GM23338 (cell line): ENCODE data around the gene VAV3.

Source experiments
- EZH2 ChIP-seq: fragments of 200-600 bp; sonication (generic); IDR thresholded peaks from one replicate; pipeline ENCODE4 v1.8.0; 2017; ENCODE audit warnings: antibody characterized with exemption, mild to moderate bottlenecking, low read depth; ENCODE audit not compliant: unreplicated experiment
- EZH2phosphoT487 ChIP-seq: fragments of 200-600 bp; sonication (generic); IDR thresholded peaks from one replicate; pipeline ENCODE4 v1.8.1; 2018; ENCODE audit warnings: antibody characterized with exemption; ENCODE audit not compliant: unreplicated experiment
- JUNB ChIP-seq: IDR thresholded peaks from one replicate; pipeline ENCODE4 v1.6.1; 2016; ENCODE audit warnings: antibody characterized with exemption; ENCODE audit not compliant: unreplicated experiment
- POLR2AphosphoS5 ChIP-seq: IDR thresholded peaks from 2 replicates; pipeline ENCODE4 v1.6.1; 2016; ENCODE audit warnings: antibody characterized with exemption, low read depth
- ZNF114 ChIP-seq: fragments of 250-450 bp; sonication (Bioruptor Pico); IDR thresholded peaks from 2 replicates; pipeline ENCODE4 v1.5.0; 2020; ENCODE audit warnings: mild to moderate bottlenecking, moderate library complexity
- TF ChIP-seq, protein P1 (sequence below), 2 experiments: fragments of 200-600 bp in 1 of 2; sonication (generic) in 1 of 2; conservative IDR thresholded peaks; 2 replicates each; pipeline versions ENCODE4 v1.5.1 to v1.6.1; 2016 to 2017; ENCODE audit warnings: antibody characterized with exemption in 2 of 2, low read depth in 2 of 2, mild to moderate bottlenecking in 2 of 2, moderate library complexity in 1 of 2
- TF ChIP-seq, protein P2 (sequence below): IDR thresholded peaks from one replicate; pipeline ENCODE4 v1.6.1; 2018; ENCODE audit warnings: antibody characterized with exemption; ENCODE audit not compliant: unreplicated experiment

DNA sequence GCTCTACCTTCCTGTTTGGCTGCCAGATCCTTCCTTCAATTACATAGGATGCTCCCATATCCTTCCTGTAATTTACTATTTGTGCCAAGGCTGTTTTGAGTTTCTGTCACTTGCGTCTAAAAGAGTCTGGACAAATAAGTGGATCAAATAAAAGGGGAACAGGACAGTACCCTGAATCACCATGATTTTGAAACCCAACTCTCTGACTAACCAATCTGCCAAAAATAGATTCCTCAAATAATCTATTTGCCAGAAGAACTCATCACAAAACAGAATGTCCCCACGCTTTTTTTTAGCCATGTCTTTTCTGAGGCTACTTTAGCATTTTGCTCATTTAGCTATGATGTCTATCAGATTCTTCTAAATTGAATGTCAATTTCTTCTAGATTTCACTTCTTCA, 431.5 kb downstream of the VAV3 start:
- TF ChIP-seq, protein P1, sequence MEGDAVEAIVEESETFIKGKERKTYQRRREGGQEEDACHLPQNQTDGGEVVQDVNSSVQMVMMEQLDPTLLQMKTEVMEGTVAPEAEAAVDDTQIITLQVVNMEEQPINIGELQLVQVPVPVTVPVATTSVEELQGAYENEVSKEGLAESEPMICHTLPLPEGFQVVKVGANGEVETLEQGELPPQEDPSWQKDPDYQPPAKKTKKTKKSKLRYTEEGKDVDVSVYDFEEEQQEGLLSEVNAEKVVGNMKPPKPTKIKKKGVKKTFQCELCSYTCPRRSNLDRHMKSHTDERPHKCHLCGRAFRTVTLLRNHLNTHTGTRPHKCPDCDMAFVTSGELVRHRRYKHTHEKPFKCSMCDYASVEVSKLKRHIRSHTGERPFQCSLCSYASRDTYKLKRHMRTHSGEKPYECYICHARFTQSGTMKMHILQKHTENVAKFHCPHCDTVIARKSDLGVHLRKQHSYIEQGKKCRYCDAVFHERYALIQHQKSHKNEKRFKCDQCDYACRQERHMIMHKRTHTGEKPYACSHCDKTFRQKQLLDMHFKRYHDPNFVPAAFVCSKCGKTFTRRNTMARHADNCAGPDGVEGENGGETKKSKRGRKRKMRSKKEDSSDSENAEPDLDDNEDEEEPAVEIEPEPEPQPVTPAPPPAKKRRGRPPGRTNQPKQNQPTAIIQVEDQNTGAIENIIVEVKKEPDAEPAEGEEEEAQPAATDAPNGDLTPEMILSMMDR (conservative IDR thresholded peaks at IDR 0.05; ENCODE audit: low read depth in 2 of 2), result no peak
- TF ChIP-seq, protein P2, sequence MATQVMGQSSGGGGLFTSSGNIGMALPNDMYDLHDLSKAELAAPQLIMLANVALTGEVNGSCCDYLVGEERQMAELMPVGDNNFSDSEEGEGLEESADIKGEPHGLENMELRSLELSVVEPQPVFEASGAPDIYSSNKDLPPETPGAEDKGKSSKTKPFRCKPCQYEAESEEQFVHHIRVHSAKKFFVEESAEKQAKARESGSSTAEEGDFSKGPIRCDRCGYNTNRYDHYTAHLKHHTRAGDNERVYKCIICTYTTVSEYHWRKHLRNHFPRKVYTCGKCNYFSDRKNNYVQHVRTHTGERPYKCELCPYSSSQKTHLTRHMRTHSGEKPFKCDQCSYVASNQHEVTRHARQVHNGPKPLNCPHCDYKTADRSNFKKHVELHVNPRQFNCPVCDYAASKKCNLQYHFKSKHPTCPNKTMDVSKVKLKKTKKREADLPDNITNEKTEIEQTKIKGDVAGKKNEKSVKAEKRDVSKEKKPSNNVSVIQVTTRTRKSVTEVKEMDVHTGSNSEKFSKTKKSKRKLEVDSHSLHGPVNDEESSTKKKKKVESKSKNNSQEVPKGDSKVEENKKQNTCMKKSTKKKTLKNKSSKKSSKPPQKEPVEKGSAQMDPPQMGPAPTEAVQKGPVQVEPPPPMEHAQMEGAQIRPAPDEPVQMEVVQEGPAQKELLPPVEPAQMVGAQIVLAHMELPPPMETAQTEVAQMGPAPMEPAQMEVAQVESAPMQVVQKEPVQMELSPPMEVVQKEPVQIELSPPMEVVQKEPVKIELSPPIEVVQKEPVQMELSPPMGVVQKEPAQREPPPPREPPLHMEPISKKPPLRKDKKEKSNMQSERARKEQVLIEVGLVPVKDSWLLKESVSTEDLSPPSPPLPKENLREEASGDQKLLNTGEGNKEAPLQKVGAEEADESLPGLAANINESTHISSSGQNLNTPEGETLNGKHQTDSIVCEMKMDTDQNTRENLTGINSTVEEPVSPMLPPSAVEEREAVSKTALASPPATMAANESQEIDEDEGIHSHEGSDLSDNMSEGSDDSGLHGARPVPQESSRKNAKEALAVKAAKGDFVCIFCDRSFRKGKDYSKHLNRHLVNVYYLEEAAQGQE, result no peak
- TF ChIP-seq EZH2, result no peak
- no peak for TF ChIP-seq POLR2AphosphoS5
- TF ChIP-seq EZH2phosphoT487, result no peak
- no peak for TF ChIP-seq JUNB
- TF ChIP-seq ZNF114, result no peak
